OCI-M2 (cell line): ENCODE measurements around the gene PHACTR1.
"Not testable (repeated sequence)": the region's sequence is repeated elsewhere in the genome, so short reads cannot be mapped to it uniquely, and the experiment has no call there.

Source experiments
- DNase-seq: peaks from one replicate; lab custom pipeline; 2025; ENCODE audit not compliant: unreplicated experiment; lab: John Stamatoyannopoulos, UW

Gene PHACTR1

DNA sequence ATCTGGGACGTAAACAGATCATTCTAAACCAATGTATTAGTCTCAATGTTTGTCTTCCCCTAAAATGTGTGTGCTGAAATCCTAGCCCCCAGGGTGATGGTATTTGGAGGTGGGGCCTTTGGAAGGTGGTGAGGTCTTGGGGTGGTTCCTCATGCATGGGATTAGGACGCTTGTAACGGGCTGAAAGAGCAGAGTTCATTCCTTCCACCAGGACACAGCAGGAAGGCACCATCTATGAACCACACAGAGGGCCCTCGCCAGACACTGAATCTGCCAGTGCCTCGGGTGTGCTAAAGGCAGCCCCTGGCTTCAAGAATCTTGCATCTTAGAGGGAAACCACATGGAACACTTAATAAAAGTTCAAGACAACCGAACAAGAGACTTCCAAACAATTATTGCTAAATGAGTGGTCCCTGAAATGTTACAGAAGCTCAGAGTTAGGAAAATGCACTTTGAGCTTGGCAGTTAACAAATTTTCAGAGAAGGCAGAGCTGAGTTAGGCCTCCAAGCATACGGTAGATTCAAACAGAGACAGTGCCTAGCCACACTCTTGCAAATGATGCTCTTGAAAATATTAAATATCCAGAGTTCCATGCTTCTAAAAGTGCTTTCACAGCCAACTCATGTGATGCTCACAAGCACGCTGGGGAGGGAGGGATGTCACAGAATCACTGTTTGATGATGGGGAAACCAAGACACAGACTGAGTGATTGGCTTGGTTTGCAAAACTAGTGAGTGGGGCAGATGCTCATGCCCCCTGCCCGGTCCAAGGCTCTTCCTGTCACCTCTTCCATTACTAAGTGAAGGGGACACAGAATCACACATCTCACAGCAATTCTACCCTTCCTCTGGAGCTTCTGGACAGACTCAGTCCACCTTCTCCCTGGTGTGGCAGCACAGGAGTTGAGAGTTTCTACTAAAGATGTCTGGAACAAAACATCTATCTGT, 584.4 kb downstream of the PHACTR1 start:
- DNase-seq, result no peak

DNA sequence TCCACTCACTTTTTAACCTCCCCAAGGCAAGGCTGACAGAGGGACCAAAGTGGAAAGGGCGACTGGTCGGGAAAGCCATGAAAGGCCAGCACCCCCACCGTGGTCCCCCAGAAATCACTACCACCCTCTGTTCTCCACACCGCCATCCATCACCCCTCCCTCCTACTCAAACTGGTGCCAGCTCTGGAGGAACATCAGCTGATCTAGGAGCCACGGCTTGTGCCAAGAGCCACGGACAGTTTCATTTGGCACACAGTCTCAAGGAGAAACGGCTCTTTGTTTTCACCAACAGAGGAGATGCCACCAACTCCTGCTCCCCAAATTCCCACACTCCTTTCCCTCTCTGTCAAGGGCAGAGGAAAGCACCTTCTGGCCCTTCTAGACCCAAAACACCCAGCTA, 585.7 kb downstream of the PHACTR1 start:
- DNase-seq, result no peak

DNA sequence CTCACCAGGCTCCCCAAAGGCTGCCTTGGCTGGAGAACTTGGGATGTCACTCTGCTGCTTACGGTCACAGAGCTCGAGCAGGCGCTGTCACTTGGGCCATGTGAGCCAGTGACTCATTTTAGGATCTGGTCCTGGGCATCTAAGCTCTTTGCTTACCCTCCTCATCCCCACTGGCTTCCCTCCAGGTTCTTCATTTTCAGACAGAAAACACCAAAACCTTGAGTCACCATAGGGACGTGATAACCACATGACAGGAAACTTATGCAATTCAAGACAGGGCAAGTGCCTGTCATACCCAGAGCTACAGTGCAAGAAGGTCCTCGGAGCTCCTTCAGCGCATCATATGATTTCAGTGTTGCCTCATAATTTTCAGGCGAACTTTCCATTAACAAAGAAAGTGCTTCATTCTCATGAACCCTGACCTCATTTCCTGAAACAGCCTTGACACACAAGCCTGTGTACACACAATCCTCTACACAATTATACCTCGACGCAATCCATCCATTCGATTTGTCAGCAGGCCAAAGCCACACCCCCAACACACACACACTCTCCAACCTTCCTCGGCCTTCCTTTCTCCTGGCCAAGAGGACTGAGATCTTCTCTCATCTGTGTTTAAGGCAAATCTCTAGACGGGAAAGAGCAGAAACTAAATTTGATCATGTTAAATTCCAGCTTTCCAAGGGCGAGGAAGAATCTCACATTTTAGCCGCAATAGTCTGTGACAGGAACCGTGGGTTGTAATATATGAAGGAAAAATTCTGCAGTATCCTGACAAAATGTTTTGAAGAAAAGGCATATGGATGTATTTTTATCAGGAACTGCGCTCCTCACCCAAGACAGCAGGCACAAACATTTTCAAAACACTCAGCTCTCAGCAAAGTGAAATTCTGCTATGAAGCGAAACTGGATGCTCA, 586.4 kb downstream of the PHACTR1 start:
- no peak for DNase-seq

DNA sequence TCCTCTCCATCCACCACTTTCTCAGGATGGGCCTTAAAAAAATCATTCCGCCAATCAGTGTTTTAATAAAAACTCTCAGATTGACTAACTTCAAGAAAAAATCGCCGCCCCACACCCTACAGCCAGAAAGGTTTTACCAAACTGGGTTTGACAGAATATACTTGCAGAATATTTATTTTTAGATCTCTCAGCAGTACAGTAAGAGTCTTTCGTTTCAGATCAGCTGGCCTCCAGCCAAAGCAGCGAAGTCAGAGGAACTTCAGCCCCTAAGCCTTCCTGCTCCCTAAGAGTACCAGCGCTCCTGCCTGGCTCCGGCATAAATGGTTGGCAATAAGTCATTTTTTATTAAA, 587.1 kb downstream of the PHACTR1 start:
- DNase-seq, result no peak

DNA sequence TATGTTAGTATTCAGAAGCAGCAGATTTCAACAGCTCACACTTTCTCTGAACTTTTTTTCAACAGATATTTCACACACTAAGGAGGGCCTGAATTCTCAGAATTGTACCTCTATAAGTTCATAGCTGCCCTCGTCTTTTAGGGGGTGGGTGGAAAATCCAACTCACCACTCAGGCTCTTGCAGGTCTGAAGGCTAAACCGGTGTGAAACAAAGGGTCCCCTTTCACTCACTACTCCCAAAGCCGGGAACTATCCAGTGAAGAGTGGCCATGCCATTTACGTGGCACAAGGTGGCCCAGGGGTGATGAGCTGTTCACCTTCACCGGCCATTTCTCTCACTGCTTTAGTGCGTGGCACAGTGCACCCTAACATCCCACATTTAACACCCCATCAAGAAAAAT, 587.5 kb downstream of the PHACTR1 start:
- no peak for DNase-seq

DNA sequence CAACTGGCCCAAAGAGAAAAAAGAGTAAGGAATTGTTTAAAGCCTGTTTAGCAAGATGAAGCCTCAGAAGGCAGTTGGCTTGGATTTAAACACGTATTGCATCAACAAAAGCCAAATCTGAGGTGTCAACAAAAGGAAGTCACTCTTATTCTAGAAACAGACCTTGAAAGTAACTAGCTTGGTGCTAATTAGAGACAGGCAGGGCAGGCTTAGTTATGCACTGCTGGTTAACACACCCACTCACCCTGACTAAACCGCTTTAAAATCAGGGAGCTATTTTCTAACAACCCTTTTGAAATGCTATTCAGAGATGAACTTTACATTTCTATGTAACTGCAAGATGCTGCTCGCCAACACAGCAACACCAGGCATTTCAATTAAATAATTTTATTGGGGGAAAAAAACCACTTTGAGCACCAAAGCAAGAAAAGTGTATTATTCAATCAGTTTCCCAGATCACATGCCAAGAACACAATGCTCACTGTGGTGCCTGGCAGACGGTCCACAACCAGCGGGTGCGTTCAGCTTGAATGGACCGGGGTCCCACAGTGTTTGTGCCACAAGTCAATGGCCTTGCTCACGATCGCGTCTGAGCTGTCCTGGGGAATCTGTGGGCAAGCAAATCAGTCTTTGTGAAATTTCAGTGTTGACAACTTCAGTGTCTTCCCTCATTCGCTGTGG, 588.2 kb downstream of the PHACTR1 start:
- no peak for DNase-seq

DNA sequence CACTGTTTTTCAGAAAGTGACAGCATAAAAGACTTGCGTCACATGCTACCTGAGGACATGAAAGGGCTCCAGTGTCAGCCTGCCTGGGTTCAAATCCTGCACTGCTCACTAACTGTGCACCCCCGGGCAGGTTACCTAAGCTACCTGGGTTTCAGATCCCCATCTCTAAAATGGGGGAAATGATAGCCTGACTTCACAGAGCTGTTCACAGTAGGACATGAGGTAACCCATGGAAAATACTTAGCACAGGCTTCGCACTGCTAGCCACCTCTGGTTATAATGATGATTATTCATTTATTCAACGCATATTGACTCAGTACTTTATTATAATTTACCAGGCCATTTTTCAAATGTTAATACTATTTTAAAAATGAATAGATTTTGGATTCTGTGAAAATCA, 588.7 kb downstream of the PHACTR1 start:
- no peak for DNase-seq

DNA sequence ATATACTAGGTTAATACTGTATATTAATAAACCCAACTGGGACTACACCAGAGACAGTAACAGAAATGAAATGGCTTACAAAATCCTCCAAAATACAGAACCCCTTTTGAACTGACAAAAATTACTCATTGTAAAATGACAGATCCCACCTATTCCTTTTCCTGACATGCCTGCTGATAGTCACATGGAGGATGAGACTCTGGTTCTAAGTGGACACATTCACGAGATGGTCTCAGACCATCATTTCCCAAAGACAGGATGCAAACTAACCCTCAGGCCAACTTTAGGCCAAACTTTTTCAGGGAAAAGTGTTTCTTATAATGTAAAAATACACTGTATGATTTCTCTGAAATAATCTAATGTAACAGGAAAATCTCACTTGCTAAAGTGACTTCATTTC, 589.2 kb downstream of the PHACTR1 start:
- DNase-seq, result no peak

DNA sequence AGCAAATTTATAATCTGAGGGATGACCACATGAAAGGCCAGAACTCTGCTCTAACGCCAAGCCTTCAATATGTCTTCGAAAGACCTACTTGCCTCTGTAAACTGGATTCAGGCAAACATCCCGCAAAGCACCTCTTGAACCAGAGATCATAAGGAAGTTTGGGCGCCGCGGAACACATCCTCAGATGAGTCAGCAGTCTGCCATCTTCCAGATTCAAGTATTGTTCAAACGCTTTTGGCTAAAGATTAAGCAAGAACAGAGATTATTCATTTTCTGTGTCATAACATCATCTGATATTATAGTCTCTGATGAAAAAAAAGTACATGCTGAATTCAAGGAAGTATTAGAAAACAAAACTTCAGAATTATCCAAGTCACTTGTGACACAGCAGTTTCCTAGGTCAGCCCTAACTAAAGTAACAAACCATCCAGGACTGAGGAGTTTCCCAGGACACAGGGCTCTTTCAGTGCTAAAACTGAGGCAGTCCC, 591.0 kb downstream of the PHACTR1 start:
- no peak for DNase-seq

DNA sequence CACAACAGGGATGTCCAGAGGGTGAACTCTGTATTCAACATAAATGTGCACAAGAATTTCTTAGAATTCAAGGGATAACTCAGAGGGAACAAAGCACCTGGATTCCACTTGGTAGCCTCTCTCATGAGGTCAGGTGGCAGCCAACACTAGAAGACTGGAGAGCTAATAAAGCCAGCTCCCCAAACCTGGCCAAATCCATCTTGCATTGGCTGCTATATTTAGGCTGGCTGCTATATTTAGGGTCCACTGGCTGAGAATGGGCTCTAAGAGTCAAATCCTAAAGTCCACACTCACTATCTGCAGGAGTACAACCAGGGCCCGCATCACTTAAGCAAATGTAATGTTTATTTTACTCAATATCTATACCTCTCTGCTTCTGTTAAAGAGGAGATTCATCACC, 591.8 kb downstream of the PHACTR1 start:
- no peak for DNase-seq

DNA sequence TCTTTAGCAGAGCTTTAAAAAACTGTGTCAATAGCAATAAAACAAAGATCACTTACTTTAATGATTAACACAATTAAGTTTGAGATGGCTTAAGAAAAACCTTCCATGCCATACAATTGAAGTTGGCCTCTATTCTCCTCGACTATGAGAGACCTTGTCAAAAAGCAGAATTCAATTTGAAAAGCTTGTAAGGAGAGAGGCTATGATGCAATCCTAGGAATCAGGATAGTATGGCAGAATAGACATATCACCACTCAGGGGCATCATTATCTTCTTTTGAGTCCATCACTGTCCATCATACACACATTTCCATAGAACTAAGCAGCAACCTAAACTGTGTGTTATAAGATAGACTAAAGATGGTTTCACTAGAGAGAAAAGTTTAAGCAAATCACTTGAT, 594.6 kb downstream of the PHACTR1 start:
- DNase-seq, result no peak

DNA sequence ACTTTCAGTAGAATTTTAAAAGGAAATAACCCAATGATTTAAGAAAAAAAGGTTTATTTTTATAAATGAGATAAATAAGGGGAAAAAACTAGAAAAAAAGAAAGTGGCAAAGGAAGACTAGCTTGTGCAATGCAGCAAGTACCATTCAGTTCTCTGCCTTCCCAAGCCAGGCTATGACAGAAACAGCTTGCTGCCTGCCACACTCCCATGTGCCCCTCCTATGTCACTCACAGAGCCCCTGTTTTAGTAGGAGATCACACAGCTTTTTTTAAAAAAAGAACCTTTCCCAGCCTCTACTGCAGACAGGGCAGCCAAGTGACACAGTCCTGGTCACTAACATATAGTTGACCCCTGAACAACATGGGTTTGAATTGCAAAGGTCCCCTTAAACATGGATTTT, 598.2 kb downstream of the PHACTR1 start:
- no peak for DNase-seq

DNA sequence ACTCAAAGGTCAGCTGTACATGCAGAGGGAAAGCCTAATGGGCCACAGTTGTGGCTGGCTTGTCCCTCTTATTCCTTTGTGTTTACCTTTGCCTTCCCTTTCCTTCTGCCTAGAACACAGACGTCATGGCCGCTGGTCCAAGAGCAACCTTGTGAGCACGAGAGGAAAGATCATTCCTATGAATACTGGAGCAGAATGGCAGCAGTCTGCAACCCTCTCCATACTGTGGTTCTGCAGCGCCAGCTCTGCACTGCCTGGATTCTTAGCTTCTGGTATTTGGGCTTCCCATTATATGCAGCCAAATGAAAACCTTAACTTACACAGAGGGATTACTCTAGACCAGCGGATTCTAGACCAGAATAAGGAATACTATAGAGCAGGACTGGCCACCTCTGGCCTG, 599.3 kb downstream of the PHACTR1 start:
- no peak for DNase-seq

DNA sequence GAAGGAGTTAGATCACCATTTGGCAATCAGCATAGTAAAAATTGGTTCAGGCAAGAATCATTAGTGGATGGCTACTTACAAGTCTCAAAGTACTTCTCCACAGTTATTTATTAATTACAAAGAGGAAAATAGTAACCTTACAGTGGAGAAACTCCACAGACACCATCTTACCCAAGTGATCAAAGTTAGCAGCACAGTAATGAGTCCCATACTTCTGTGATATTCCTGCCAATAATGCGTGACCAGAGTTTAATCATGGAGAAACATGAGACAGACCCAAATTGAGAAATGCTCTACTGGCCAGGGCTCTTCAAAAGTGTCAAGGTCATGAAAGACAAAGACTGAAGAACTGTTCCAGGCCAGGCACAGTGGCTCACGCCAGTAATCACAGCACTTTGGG, 602.3 kb downstream of the PHACTR1 start:
- DNase-seq, result no peak

DNA sequence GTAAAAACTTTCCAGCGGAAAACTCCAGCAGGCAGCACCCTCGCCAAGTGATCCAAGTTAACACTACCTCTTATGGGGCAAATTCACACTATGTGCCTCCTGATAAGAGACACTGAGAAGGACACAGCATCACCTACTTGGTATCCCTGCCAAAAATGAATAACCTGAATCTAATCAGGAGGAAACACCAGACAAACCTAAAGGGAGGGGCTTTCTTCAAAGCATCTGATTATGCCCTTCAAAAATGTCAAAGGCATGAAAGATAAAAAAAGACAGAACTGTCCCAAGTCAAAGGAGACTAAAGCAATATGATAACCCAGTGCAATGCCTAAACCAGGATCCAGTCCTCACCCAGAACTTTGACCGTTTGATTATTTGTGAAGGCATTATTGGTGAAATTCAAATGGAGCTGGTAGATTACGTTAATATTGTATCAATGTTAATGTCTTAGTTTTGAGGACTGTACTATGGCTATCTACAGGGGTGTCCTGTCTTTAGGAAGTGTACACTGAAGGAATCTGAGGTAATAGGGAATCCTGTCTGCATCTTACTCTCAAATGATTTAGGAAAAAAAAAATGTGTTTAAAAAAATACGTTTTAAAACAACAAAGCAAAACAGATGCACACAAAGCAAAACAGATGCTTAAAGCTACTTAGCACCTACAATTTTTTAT, 603.5 kb downstream of the PHACTR1 start:
- DNase-seq, result peak; percentile 74

DNA sequence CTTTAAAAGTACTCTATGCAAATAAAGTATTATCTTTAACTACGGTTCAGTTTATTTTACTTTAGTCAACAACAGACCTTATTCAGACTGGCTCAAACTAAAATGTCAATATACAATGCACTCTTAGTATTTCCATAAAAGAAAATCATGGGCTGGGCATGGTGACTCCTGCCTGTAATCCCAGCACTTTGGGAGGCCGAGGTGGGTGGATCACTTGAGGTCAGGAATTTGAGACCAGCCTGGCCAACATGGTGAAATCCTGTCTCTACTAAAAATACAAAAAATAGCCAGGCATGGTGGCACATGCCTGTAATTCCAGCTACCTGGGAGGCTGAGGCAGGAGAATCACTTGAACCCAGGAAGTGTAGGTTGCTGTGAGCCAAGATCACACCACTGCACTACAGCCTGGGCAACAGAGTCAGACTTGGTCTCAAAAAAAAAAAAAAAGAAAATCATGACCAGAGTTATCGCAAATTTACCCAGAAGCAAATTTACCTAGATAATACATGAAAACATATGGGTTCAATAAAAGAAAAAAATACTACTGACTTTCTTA, 609.5 kb downstream of the PHACTR1 start:
- DNase-seq, result not testable (repeated sequence)

DNA sequence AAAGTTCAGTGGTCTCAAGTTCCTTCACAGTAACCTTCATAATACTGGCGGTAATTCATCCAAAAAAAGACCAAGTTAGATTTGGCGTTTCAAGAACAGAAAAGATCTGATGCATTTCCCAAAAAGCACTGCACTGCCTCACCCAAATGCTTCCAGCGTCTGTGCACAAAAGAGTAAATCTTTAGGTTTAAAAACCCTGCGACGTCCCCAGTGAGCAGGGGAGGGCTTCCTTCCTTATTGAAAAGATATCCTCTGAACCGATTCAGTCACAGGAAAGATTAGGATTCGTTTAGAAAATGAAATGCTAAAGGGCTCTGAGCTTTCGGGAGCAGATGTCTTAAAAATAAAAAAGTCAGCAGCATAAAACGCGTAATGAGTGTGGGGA, 611.1 kb downstream of the PHACTR1 start:
- no peak for DNase-seq

DNA sequence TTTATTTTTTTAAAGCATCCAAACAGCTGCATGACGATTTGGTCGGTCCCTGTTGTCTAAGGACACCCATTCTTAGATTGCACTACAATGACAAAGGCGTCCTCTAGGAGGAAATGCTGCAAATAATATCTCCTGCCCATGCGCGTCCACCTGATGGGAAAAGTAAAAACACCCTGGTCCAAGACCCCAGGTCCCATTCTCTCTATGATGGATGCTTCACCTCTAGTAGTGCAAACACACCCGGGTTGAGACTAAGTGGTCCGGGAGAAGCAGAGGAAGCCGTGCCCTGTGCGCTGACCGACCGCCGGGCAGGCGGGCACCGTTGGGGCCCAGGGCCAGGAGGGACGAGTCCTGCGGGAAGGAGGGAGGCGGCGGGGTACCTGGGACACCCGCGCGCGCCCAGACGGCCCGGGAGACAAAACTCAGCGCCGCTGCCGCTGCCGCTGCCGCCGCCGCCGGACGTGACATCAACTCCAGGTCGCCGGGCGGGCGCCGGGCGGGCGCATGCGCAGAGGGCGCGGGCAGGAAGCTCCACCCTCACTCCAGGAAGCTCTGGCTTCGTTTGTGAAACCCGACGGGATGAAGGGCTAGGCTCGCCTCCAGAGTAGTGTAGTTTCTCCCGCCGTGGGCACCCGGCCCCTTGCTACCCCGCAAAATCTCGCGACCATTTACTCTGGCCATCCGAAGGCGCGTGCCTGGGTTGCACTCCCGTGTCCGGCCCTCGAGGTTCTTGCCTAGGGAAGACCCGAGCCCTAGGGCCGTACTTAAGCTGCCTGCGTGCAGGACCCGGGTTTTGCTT, 611.7 kb downstream of the PHACTR1 start, which contains the start of gene TBC1D7:
TBC1D7 (minus strand) TSS at position 462 of the 799 bp plus-strand sequence. CDS start 1,639 bp downstream, outside the sequence.
- DNase-seq, result peak; percentile 57

DNA sequence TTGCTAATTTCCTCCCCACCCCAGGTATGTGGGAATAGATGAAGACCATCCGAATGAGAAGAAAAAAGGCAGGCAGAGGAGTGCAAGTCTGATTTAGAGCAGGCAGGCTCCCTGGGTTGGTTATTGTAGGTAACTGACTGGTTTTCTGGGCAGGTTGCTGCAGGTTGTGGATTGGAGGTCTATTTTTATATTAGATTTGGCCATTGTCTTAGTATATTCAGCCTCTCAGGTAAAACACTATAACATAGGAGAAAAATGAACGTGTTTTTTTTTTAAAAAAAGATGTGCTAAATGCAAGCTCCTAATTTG, 612.3 kb downstream of the PHACTR1 start:
- no peak for DNase-seq
